IPS-NIHi7 (cell line): Measurements from ENCODE around the gene ZNF346.
"Not testable (repeated sequence)": the region's sequence is repeated elsewhere in the genome, so short reads cannot be mapped to it uniquely, and the experiment has no call there.

Experiments
- DNase-seq: peaks from one replicate; pipeline ENCODE4 v3.0.0; 2012; ENCODE audit warnings: mixed read lengths; ENCODE audit errors: extremely low spot score

Gene ZNF346

GRCh38 chr5:177022386-177023302, at the start of gene ZNF346:
Gene ZNF346, plus strand, starts transcription at chr5:177022696. Its CDS starts 43 bp downstream, at chr5:177022739.
- peak; percentile 99 for DNase-seq

GRCh38 chr5:176979669-176980068, 42.8 kb upstream of the ZNF346 start:
- no peak for DNase-seq

- DNase-seq: no peak
These were observed 41.7 kb upstream of the ZNF346 start for GRCh38 chr5:176980818-176981217.

- DNase-seq: not testable (repeated sequence)
These were observed 39.4 kb upstream of the ZNF346 start for GRCh38 chr5:176983112-176983511.

GRCh38 chr5:176983593-176983992, 38.9 kb upstream of the ZNF346 start:
- DNase-seq: not testable (repeated sequence)

GRCh38 chr5:176984176-176984575, 38.3 kb upstream of the ZNF346 start:
- not testable (repeated sequence) for DNase-seq

- no peak for DNase-seq
These were observed 37.0 kb upstream of the ZNF346 start for GRCh38 chr5:176985516-176985915.

- no peak for DNase-seq
These were observed 36.2 kb upstream of the ZNF346 start for GRCh38 chr5:176986280-176986679.

- no peak for DNase-seq
These were observed 34.9 kb upstream of the ZNF346 start for GRCh38 chr5:176987583-176987982.

- not testable (repeated sequence) for DNase-seq
These were observed 29.4 kb upstream of the ZNF346 start for GRCh38 chr5:176993081-176993480.

- no peak for DNase-seq
These were observed 27.9 kb upstream of the ZNF346 start for GRCh38 chr5:176994460-176995121.

GRCh38 chr5:176995122-176995490, 27.4 kb upstream of the ZNF346 start:
- no peak for DNase-seq

- no peak for DNase-seq
These were observed 26.4 kb upstream of the ZNF346 start for GRCh38 chr5:176995896-176996767.

GRCh38 chr5:176996780-176997179, 25.7 kb upstream of the ZNF346 start:
- no peak for DNase-seq

- DNase-seq: no peak
These were observed 23.7 kb upstream of the ZNF346 start for GRCh38 chr5:176998828-176999227.

- DNase-seq: not testable (repeated sequence)
These were observed 23.0 kb upstream of the ZNF346 start for GRCh38 chr5:176999526-176999925.

GRCh38 chr5:177003649-177004048, 18.8 kb upstream of the ZNF346 start:
- DNase-seq: no peak

- DNase-seq: no peak
These were observed 17.5 kb upstream of the ZNF346 start for GRCh38 chr5:177004961-177005360.

GRCh38 chr5:177005619-177006264, 16.8 kb upstream of the ZNF346 start:
- DNase-seq: peak; percentile 62

GRCh38 chr5:177006265-177006972, 16.1 kb upstream of the ZNF346 start, which contains the start of gene UIMC1:
Gene UIMC1, minus strand, starts transcription at chr5:177006779. Its CDS starts 24,164 bp downstream, at chr5:176982615.
- peak; percentile 94 for DNase-seq

GRCh38 chr5:177008716-177009115, 13.8 kb upstream of the ZNF346 start:
- DNase-seq: no peak
